ENCODE data around the gene RAPGEF5. TPM values are rescaled to one million over a fixed set of nuclear protein-coding genes. Genes with fewer than 3 reads are reported as not detected.

The RAPGEF5 gene
- total and polyA plus RNA-seq, 2 donors (not counting 3 experiments of a cell fraction or from before 2014, with no cell fraction given), result 10.0 to 43.2 TPM

DNA sequence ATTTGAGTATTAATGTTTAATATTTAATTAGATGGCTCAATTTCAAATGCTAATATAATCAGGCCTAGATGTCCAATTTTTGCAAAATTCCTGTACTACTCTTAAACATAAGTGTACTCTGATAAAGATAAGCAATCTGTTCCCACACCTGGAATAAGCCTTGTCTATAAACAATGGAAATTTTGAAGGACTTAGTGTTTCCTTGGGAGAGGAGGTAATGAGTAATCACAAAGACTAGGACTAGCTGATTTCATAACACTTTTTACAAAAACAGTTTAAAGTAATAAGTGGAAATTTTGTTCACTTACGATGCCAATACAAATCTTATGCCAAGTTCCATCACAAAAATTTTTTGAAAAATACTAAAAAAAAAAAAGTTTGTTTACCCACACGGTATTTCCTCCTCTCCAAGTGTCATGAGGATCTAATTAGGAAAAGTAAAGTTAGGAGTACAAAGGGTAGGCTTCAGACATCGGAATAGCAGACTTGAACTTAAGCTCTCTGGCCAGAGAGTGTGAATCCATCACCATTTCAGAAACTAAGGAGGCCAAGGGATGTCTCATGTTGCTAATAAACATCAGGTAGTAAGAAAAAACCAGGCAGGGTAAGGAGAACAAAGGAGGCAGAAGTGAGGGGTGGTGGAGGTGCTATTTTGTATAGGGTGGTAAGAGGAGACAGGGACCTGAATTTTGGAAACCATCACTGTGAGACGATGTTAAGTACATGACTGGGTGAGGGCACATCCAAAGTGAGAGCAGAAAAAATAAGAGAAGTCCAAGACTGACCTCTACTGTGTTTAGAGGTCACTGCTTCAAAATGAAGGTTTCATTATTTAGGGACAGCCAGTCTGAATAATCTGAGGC, 61.3 kb downstream of the RAPGEF5 start:
- H3K9me3 ChIP-seq (replicated peaks; ENCODE audit: control insufficient read depth, insufficient read depth, low read length), result no peaks in the 10 kb centered on the region
- H3K9me1 ChIP-seq (replicated peaks; ENCODE audit: control insufficient read depth, extremely low read depth, insufficient read depth, low read length), result no peaks in the 10 kb centered on the region
- ChIA-PET CTCF (interaction anchor here (0.8 to 4.0 kb wide), 25 partner anchors 10 to 206 kb away, joined by 3 to 88 read pairs (median 4); no protein-coding TSS in a partner anchor), POLR2A (no interaction called here)
- peak; percentile 80 for DNase-seq (ENCODE audit: low read depth, low spot score)
- no TSS peak for BruUV-seq (replicated peaks)
- H3K36me3 ChIP-seq (ENCODE audit: control insufficient read depth in 2 of 2, extremely low read depth in 1 of 2, insufficient read depth in 2 of 2, low read length in 2 of 2), result no peaks in the 10 kb centered on the region
- no peak for FAIRE-seq
- intact Hi-C loops (cut with micrococcal nuclease), result loop anchor here (1.0 to 2.0 kb wide), 3 partner anchors 75 to 193 kb away; no protein-coding TSS in a partner anchor
- H3K4me1 ChIP-seq (ENCODE audit: control insufficient read depth, extremely low read depth, insufficient read depth, low read length), result peaks cover 5% of the 10 kb centered on the region
- H3K27me3 ChIP-seq (ENCODE audit: control insufficient read depth in 2 of 2, insufficient read depth in 2 of 2, low read length in 2 of 2), result no peaks in the 10 kb centered on the region
- H2AFZ ChIP-seq (ENCODE audit: low read depth, low read length), result peak overlapping the region; percentile 17
- dilution Hi-C loops (cut with MboI; ENCODE audit: extremely low pct_ligation_motif_present, low sequenced_read_pairs), result no loop called here
- no peak overlapping the region for H3K4me3 ChIP-seq (replicated peaks in 1 of 3; ENCODE audit: insufficient read depth in 1 of 3, low read depth in 1 of 3, low read length in 3 of 3)
- H3K9ac ChIP-seq (replicated peaks; ENCODE audit: extremely low read depth, insufficient read depth, low read length), result no peak overlapping the region
- H3K79me2 ChIP-seq (ENCODE audit: control insufficient read depth, insufficient read depth, low read length), result no peaks in the 10 kb centered on the region
- H4K20me1 ChIP-seq (replicated peaks; ENCODE audit: control insufficient read depth, extremely low read depth, insufficient read depth, low read length), result no peaks in the 10 kb centered on the region
- H3K27ac ChIP-seq (ENCODE audit: insufficient read depth, low read depth, low read length), result peak overlapping the region; percentile 10
- H3K4me2 ChIP-seq (ENCODE audit: insufficient read depth, low read length), result no peak overlapping the region
- TF ChIP-seq GATA2 (IDR thresholded peaks at IDR 0.05; ENCODE audit: insufficient read depth, insufficient read length, low read depth, low read length) (no peak), POLR2A (IDR thresholded peaks at IDR 0.05; ENCODE audit: low read depth, low read length) (no peak), POLR2AphosphoS5 (IDR thresholded peaks at IDR 0.05; ENCODE audit: insufficient read depth, low read depth, low read length) (no peak)
- TF ChIP-seq, protein P1, sequence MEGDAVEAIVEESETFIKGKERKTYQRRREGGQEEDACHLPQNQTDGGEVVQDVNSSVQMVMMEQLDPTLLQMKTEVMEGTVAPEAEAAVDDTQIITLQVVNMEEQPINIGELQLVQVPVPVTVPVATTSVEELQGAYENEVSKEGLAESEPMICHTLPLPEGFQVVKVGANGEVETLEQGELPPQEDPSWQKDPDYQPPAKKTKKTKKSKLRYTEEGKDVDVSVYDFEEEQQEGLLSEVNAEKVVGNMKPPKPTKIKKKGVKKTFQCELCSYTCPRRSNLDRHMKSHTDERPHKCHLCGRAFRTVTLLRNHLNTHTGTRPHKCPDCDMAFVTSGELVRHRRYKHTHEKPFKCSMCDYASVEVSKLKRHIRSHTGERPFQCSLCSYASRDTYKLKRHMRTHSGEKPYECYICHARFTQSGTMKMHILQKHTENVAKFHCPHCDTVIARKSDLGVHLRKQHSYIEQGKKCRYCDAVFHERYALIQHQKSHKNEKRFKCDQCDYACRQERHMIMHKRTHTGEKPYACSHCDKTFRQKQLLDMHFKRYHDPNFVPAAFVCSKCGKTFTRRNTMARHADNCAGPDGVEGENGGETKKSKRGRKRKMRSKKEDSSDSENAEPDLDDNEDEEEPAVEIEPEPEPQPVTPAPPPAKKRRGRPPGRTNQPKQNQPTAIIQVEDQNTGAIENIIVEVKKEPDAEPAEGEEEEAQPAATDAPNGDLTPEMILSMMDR (IDR thresholded peaks at IDR 0.05; ENCODE audit: extremely low read depth in 1 of 2, insufficient read depth in 1 of 2, low read depth in 1 of 2, low read length in 2 of 2), result peak in 1 of 2 donors; percentile 13
- TF ChIP-seq, protein P2, sequence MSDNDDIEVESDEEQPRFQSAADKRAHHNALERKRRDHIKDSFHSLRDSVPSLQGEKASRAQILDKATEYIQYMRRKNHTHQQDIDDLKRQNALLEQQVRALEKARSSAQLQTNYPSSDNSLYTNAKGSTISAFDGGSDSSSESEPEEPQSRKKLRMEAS (IDR thresholded peaks at IDR 0.05; ENCODE audit: insufficient read depth, insufficient read length), result no peak

All from endothelial cell of umbilical vein (primary cell).